Breast epithelium (tissue), 4 donors: ENCODE results near the gene CTNND2. TPM values are rescaled to one million over a fixed set of nuclear protein-coding genes. Genes with fewer than 3 reads are reported as not detected.

Source experiments
- DNase-seq, 2 donors: peaks; one replicate each; pipeline ENCODE4 v3.0.0-alpha.2; 2019; ENCODE audit warnings: low spot score in 2 of 2
- H3K27ac ChIP-seq, 2 donors: fragments of 200-600 bp; sonication (generic) in 1 of 2; one replicate each; pipeline ENCODE4 v1.5.1; 2016 to 2019; ENCODE audit warnings: mild to moderate bottlenecking in 1 of 2
- H3K27me3 ChIP-seq, 2 donors: fragments of 200-600 bp; sonication (generic) in 1 of 2; one replicate each; pipeline versions ENCODE4 v1.5.1 to v1.6.0; 2017 to 2019; ENCODE audit warnings: control low read depth in 1 of 2, mild to moderate bottlenecking in 1 of 2
- H3K36me3 ChIP-seq: fragments of 200-600 bp; one replicate; pipeline ENCODE4 v1.5.1; 2019
- H3K4me1 ChIP-seq, 2 donors: fragments of 200-600 bp; sonication (generic); one replicate each; pipeline ENCODE4 v1.5.1; 2016 to 2019; ENCODE audit warnings: control low read depth in 1 of 2
- H3K4me3 ChIP-seq, 3 donors: fragments of 200-600 bp; sonication (generic); 1 replicate in 2 of 3; 2 replicates in 1 of 3; pipeline ENCODE4 v1.5.1; 2016 to 2019; ENCODE audit warnings: mild to moderate bottlenecking in 3 of 3, moderate library complexity in 2 of 3
- H3K9me3 ChIP-seq, 2 donors: fragments of 200-600 bp; sonication (generic) in 1 of 2; one replicate each; pipeline ENCODE4 v1.5.1; 2016 to 2019; ENCODE audit warnings: control low read depth in 1 of 2
- CTCF ChIP-seq, 3 donors: fragments of 450-650 bp; IDR thresholded peaks; one replicate each; pipeline ENCODE4 v1.5.1; 2016 to 2017; ENCODE audit warnings: antibody characterized with exemption in 3 of 3, mild to moderate bottlenecking in 3 of 3, moderate library complexity in 3 of 3
- POLR2A ChIP-seq: fragments of 450-650 bp; IDR thresholded peaks from one replicate; pipeline ENCODE4 v1.6.1; 2016; ENCODE audit warnings: antibody characterized with exemption, mild to moderate bottlenecking, moderate library complexity
- POLR2AphosphoS5 ChIP-seq, 3 donors: sonication (generic); formaldehyde crosslinking; IDR thresholded peaks; one replicate each; pipeline ENCODE4 v1.6.1; 2017; ENCODE audit warnings: antibody characterized with exemption in 3 of 3
- intact Hi-C: fragments of 100-400 bp; cut with DNase I; formaldehyde crosslinking; loops from one replicate; pipeline ENCODE4 v1.15.1; 2023; ENCODE audit warnings: low total_unique reads
- total RNA-seq, 3 donors: library from RNA; depleted of rRNA; stranded (reverse); fragments of >200 nt; gene quantifications; one replicate each; pipeline ENCODE4 v1.1.0, GENCODE V29; 2016

Gene CTNND2
- total RNA-seq, 3 donors from 2014 or later: 3.3 to 6.0 TPM; not detected in 1

GRCh38 chr5:11396917-11397316 lies 507.3 kb downstream of the CTNND2 start:
- no peak overlapping the region for H3K27ac ChIP-seq
- H3K9me3 ChIP-seq: no peaks in the 10 kb centered on the region
- H3K36me3 ChIP-seq: no peaks in the 10 kb centered on the region
- H3K4me3 ChIP-seq: no peak overlapping the region
- no peaks in the 10 kb centered on the region for H3K27me3 ChIP-seq
- no peak for TF ChIP-seq POLR2AphosphoS5 (IDR thresholded peaks at IDR 0.05)
- TF ChIP-seq CTCF (IDR thresholded peaks at IDR 0.05): no peak
- TF ChIP-seq POLR2A: no peak
- intact Hi-C loops: no loop called here
- no peaks in the 10 kb centered on the region for H3K4me1 ChIP-seq
- no peak for DNase-seq

GRCh38 chr5:11394933-11395332 lies 509.3 kb downstream of the CTNND2 start:
- intact Hi-C loops: no loop called here
- H3K27ac ChIP-seq: no peak overlapping the region
- H3K27me3 ChIP-seq: no peaks in the 10 kb centered on the region
- no peaks in the 10 kb centered on the region for H3K9me3 ChIP-seq
- TF ChIP-seq POLR2AphosphoS5 (IDR thresholded peaks at IDR 0.05) (no peak), POLR2A (no peak), CTCF (IDR thresholded peaks at IDR 0.05) (no peak)
- no peaks in the 10 kb centered on the region for H3K36me3 ChIP-seq
- H3K4me3 ChIP-seq: no peak overlapping the region
- H3K4me1 ChIP-seq: no peaks in the 10 kb centered on the region
- DNase-seq: no peak

- Histone ChIP-seq H3K9me3 (no peaks in the 10 kb centered on the region), H3K27me3 (no peaks in the 10 kb centered on the region), H3K4me3 (no peak overlapping the region), H3K4me1 (no peaks in the 10 kb centered on the region), H3K27ac (no peak overlapping the region), H3K36me3 (no peaks in the 10 kb centered on the region)
- intact Hi-C loops: no loop called here
- TF ChIP-seq CTCF (IDR thresholded peaks at IDR 0.05) (no peak), POLR2A (no peak), POLR2AphosphoS5 (IDR thresholded peaks at IDR 0.05) (no peak)
- DNase-seq: no peak
Measured at GRCh38 chr5:11390291-11390767, 513.9 kb downstream of the CTNND2 start.

- Histone ChIP-seq H3K9me3 (no peaks in the 10 kb centered on the region), H3K27ac (no peak overlapping the region), H3K4me1 (no peaks in the 10 kb centered on the region), H3K36me3 (no peaks in the 10 kb centered on the region), H3K27me3 (peaks cover 0 to 4% of the 10 kb centered on the region in 2 donors), H3K4me3 (no peak overlapping the region)
- TF ChIP-seq POLR2A: no peak
- no peak for TF ChIP-seq POLR2AphosphoS5 (IDR thresholded peaks at IDR 0.05)
- TF ChIP-seq CTCF (IDR thresholded peaks at IDR 0.05): no peak
- DNase-seq: no peak
- intact Hi-C loops: no loop called here
Measured at GRCh38 chr5:11387382-11387781, 516.9 kb downstream of the CTNND2 start.

- Histone ChIP-seq H3K9me3 (no peaks in the 10 kb centered on the region), H3K27me3 (peaks cover 0 to 4% of the 10 kb centered on the region in 2 donors), H3K27ac (no peak overlapping the region), H3K36me3 (no peaks in the 10 kb centered on the region), H3K4me3 (no peak overlapping the region), H3K4me1 (no peaks in the 10 kb centered on the region)
- DNase-seq: no peak
- intact Hi-C loops: no loop called here
- TF ChIP-seq POLR2AphosphoS5 (IDR thresholded peaks at IDR 0.05): no peak
- no peak for TF ChIP-seq CTCF (IDR thresholded peaks at IDR 0.05)
- no peak for TF ChIP-seq POLR2A
Measured at GRCh38 chr5:11386398-11386797, 517.8 kb downstream of the CTNND2 start.
